Astrocyte of the cerebellum (primary cell): ENCODE results near the gene CTXN1.

Experiments
- DNase-seq: peaks from one replicate; pipeline ENCODE4 v3.0.0-alpha.2; 2011; ENCODE audit warnings: low read depth
- H3K4me3 ChIP-seq: 2 replicates; pipeline ENCODE4 v1.5.1; 2011; ENCODE audit warnings: mild to moderate bottlenecking, low read depth, low read length, moderate library complexity
- in situ Hi-C: cut with HindIII; loops from 2 replicates; pipeline ENCODE4 v1.10.0; 2017; ENCODE audit warnings: low sequenced_read_pairs
- TF ChIP-seq, protein P1 (sequence below): IDR thresholded peaks from 2 replicates; pipeline ENCODE4 v1.5.1; 2012; ENCODE audit warnings: low read length, low read depth, moderate library complexity, mild to moderate bottlenecking; ENCODE audit errors: missing control alignments

CTXN1 gene

DNA sequence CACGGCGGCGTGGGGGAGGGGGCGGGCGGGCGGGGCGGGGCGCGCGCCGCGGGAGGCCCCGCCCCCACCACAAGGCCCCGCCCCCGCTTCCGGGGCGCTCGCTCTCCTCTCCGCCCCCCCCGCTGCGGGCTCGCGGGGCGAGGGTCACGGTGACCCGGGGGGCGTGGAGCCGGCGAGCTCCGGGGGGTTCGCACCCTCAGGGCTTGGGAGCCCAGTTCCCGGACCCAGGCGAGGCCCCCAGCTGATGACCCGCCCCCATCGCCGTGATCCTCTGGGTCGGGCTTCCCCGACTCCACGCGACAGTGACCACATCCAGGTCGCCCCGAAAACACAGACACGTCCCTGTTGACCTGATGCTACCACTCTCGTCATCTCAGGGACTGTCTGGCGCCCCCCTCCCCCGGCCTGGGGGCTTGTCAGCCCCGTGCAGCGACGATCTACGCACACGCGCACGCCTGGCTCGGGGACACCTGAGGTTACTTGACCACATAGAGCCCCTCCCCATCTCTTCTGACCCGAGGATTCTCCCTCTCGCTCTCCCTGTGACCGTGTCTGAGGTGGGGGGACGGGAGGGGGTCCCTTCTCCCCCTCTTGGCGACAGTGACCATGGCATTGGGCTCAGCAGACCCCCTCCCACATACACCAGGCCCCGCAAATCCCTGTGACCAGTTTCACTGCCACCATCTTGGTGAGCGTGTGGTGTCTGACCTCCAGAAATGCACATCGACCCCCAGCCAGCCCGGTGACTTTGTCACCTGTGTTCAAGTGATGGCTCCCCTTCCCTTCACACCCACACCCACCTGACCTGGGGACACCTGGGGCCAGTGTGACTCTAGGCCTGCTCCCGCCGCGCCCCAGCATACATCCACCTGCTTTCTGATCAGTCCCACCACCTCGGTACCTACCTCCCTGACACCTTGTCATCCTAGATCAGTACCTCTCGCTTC is 21.6 kb downstream of the CTXN1 start:
- DNase-seq, result no peak
- peak overlapping the region; percentile 86 for H3K4me3 ChIP-seq
- TF ChIP-seq, protein P1, sequence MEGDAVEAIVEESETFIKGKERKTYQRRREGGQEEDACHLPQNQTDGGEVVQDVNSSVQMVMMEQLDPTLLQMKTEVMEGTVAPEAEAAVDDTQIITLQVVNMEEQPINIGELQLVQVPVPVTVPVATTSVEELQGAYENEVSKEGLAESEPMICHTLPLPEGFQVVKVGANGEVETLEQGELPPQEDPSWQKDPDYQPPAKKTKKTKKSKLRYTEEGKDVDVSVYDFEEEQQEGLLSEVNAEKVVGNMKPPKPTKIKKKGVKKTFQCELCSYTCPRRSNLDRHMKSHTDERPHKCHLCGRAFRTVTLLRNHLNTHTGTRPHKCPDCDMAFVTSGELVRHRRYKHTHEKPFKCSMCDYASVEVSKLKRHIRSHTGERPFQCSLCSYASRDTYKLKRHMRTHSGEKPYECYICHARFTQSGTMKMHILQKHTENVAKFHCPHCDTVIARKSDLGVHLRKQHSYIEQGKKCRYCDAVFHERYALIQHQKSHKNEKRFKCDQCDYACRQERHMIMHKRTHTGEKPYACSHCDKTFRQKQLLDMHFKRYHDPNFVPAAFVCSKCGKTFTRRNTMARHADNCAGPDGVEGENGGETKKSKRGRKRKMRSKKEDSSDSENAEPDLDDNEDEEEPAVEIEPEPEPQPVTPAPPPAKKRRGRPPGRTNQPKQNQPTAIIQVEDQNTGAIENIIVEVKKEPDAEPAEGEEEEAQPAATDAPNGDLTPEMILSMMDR, result no peak
- in situ Hi-C loops, result no loop called here

GRCh38 chr19:7903244-7904073 is 22.5 kb downstream of the CTXN1 start, which contains the start of gene MAP2K7:
Gene MAP2K7, plus strand, starts transcription at chr19:7903877. Its CDS starts 68 bp downstream, at chr19:7903945.
- in situ Hi-C loops, result no loop called here
- TF ChIP-seq, protein P1, result peak; percentile 61
- peak within 1 kb of the TSS; percentile 86 for H3K4me3 ChIP-seq
- DNase-seq, result peak; percentile 98

GRCh38 chr19:7902796-7903243 is 23.1 kb downstream of the CTXN1 start:
- in situ Hi-C loops, result no loop called here
- DNase-seq, result no peak
- TF ChIP-seq, protein P1, result no peak
- H3K4me3 ChIP-seq, result peak overlapping the region; percentile 67

- no peak for DNase-seq
- H3K4me3 ChIP-seq, result no peak overlapping the region
- TF ChIP-seq, protein P1, result no peak
- in situ Hi-C loops, result no loop called here
These were observed 24.6 kb downstream of the CTXN1 start for GRCh38 chr19:7901337-7901736.

GRCh38 chr19:7900931-7901330 is 25.0 kb downstream of the CTXN1 start:
- TF ChIP-seq, protein P1, result no peak
- no peak overlapping the region for H3K4me3 ChIP-seq
- in situ Hi-C loops, result no loop called here
- DNase-seq, result no peak

- DNase-seq, result no peak
- TF ChIP-seq, protein P1, result no peak
- H3K4me3 ChIP-seq, result no peak overlapping the region
- in situ Hi-C loops, result no loop called here
These were observed 25.5 kb downstream of the CTXN1 start for GRCh38 chr19:7900401-7900870.
